ENCODE data around the gene CNDP2. TPM values are rescaled to one million over a fixed set of nuclear protein-coding genes. Genes with fewer than 3 reads are reported as not detected.
A peak's percentile ranks its signal among the peaks of the same experiment; 100 is the strongest.

Gene CNDP2
- total RNA-seq, 4 donors from 2014 or later: 31.1 to 52.5 (median 42.9) TPM

GRCh38 chr18:74472312-74472711 lies 23.9 kb upstream of the CNDP2 start:
- peaks cover 0 to 19% (median 12%) of the 10 kb centered on the region in 4 donors for H3K4me1 ChIP-seq
- H3K27me3 ChIP-seq: no peaks in the 10 kb centered on the region
- no peak overlapping the region for H3K27ac ChIP-seq (replicated peaks in 1 of 4)
- no peak overlapping the region for H3K4me3 ChIP-seq
- DNase-seq (ENCODE audit: extremely low spot score): no peak
- no peaks in the 10 kb centered on the region for H3K36me3 ChIP-seq
- no peaks in the 10 kb centered on the region for H3K9me3 ChIP-seq
- no peak for TF ChIP-seq EP300 (IDR thresholded peaks at IDR 0.05)
- no peak for TF ChIP-seq CTCF (IDR thresholded peaks at IDR 0.05)
- TF ChIP-seq POLR2A (IDR thresholded peaks at IDR 0.05; ENCODE audit: low read depth): no peak
- no peak for TF ChIP-seq POLR2AphosphoS5 (IDR thresholded peaks at IDR 0.05)
- WGBS: 66% methylated on average over 2 of the region's 2 CpGs
- intact Hi-C loops (cut with DNase I): no loop called here

- no peak for TF ChIP-seq POLR2A (IDR thresholded peaks at IDR 0.05; ENCODE audit: low read depth)
- TF ChIP-seq EP300 (IDR thresholded peaks at IDR 0.05): no peak
- TF ChIP-seq CTCF (IDR thresholded peaks at IDR 0.05): no peak
- no peak for TF ChIP-seq POLR2AphosphoS5 (IDR thresholded peaks at IDR 0.05)
- H3K4me1 ChIP-seq: peaks cover 0 to 7% (median 3%) of the 10 kb centered on the region in 4 donors
- no peak for DNase-seq (ENCODE audit: extremely low spot score)
- no peak overlapping the region for H3K4me3 ChIP-seq
- WGBS: 94% methylated on average over 3 of the region's 3 CpGs
- no peaks in the 10 kb centered on the region for H3K27me3 ChIP-seq
- H3K9me3 ChIP-seq: no peaks in the 10 kb centered on the region
- intact Hi-C loops (cut with DNase I): no loop called here
- H3K27ac ChIP-seq (replicated peaks in 1 of 4): no peak overlapping the region
- no peaks in the 10 kb centered on the region for H3K36me3 ChIP-seq
Measured at GRCh38 chr18:74473976-74474640, 22.1 kb upstream of the CNDP2 start.

GRCh38 chr18:74476140-74476539 lies 20.0 kb upstream of the CNDP2 start:
- no peaks in the 10 kb centered on the region for H3K9me3 ChIP-seq
- peaks cover 0 to 6% (median 3%) of the 10 kb centered on the region in 4 donors for H3K4me1 ChIP-seq
- no peaks in the 10 kb centered on the region for H3K36me3 ChIP-seq
- 32% methylated on average over 6 of the region's 6 CpGs for WGBS
- TF ChIP-seq POLR2AphosphoS5 (IDR thresholded peaks at IDR 0.05) (no peak), CTCF (IDR thresholded peaks at IDR 0.05) (peak; percentile 31 to 58 (median 51)), POLR2A (IDR thresholded peaks at IDR 0.05; ENCODE audit: low read depth) (no peak), EP300 (IDR thresholded peaks at IDR 0.05) (no peak)
- H3K27me3 ChIP-seq: no peaks in the 10 kb centered on the region
- no peak for DNase-seq (ENCODE audit: extremely low spot score)
- no peak overlapping the region for H3K4me3 ChIP-seq
- intact Hi-C loops (cut with DNase I): no loop called here
- H3K27ac ChIP-seq (replicated peaks in 1 of 4): no peak overlapping the region

GRCh38 chr18:74477771-74478170 lies 18.4 kb upstream of the CNDP2 start:
- intact Hi-C loops (cut with DNase I): no loop called here
- H3K27me3 ChIP-seq: no peaks in the 10 kb centered on the region
- no peak overlapping the region for H3K4me3 ChIP-seq
- 77% methylated on average over 8 of the region's 8 CpGs for WGBS
- no peak overlapping the region for H3K27ac ChIP-seq (replicated peaks in 1 of 4)
- peaks cover 0 to 6% (median 3%) of the 10 kb centered on the region in 4 donors for H3K4me1 ChIP-seq
- no peak for DNase-seq (ENCODE audit: extremely low spot score)
- H3K36me3 ChIP-seq: no peaks in the 10 kb centered on the region
- H3K9me3 ChIP-seq: no peaks in the 10 kb centered on the region
- no peak for TF ChIP-seq POLR2AphosphoS5 (IDR thresholded peaks at IDR 0.05)
- no peak for TF ChIP-seq POLR2A (IDR thresholded peaks at IDR 0.05; ENCODE audit: low read depth)

GRCh38 chr18:74478316-74478715 lies 17.8 kb upstream of the CNDP2 start:
- intact Hi-C loops (cut with DNase I): no loop called here
- peaks cover 0 to 6% (median 3%) of the 10 kb centered on the region in 4 donors for H3K4me1 ChIP-seq
- H3K4me3 ChIP-seq: no peak overlapping the region
- H3K36me3 ChIP-seq: no peaks in the 10 kb centered on the region
- TF ChIP-seq EP300 (IDR thresholded peaks at IDR 0.05) (no peak), POLR2A (IDR thresholded peaks at IDR 0.05; ENCODE audit: low read depth) (no peak), CTCF (IDR thresholded peaks at IDR 0.05) (no peak), POLR2AphosphoS5 (IDR thresholded peaks at IDR 0.05) (no peak)
- DNase-seq (ENCODE audit: extremely low spot score): no peak
- 89% methylated on average over 7 of the region's 7 CpGs for WGBS
- no peaks in the 10 kb centered on the region for H3K9me3 ChIP-seq
- no peaks in the 10 kb centered on the region for H3K27me3 ChIP-seq
- H3K27ac ChIP-seq (replicated peaks in 1 of 4): no peak overlapping the region
